ENCODE measurements around the gene POLN.
"Not testable (repeated sequence)": the region's sequence is repeated elsewhere in the genome, so short reads cannot be mapped to it uniquely, and the experiment has no call there.

Gene POLN

GRCh38 chr4:2275546-2276251, 33.8 kb upstream of the POLN start:
- no peak for DNase-seq (ENCODE audit: low read depth, low spot score)

- not testable (repeated sequence) for DNase-seq (ENCODE audit: low read depth, low spot score)
These were observed 33.1 kb upstream of the POLN start for GRCh38 chr4:2275044-2275397.

GRCh38 chr4:2274320-2275043, 32.6 kb upstream of the POLN start:
- DNase-seq (ENCODE audit: low read depth, low spot score): no peak

- DNase-seq (ENCODE audit: low read depth, low spot score): no peak
These were observed 31.9 kb upstream of the POLN start for GRCh38 chr4:2273657-2274319.

- DNase-seq (ENCODE audit: low read depth, low spot score): no peak
These were observed 31.3 kb upstream of the POLN start for GRCh38 chr4:2273221-2273620.

GRCh38 chr4:2272828-2273120, 30.9 kb upstream of the POLN start:
- DNase-seq (ENCODE audit: low read depth, low spot score): no peak

GRCh38 chr4:2272026-2272827, 30.3 kb upstream of the POLN start:
- no peak for DNase-seq (ENCODE audit: low read depth, low spot score)

- DNase-seq (ENCODE audit: low read depth, low spot score): no peak
These were observed 29.5 kb upstream of the POLN start for GRCh38 chr4:2271279-2272025.

- DNase-seq (ENCODE audit: low read depth, low spot score): no peak
These were observed 28.6 kb upstream of the POLN start for GRCh38 chr4:2270341-2271165.

GRCh38 chr4:2269618-2270163, 27.8 kb upstream of the POLN start:
- DNase-seq (ENCODE audit: low read depth, low spot score): no peak

GRCh38 chr4:2269206-2269531, 27.2 kb upstream of the POLN start:
- DNase-seq (ENCODE audit: low read depth, low spot score): no peak

GRCh38 chr4:2268357-2269205, 26.7 kb upstream of the POLN start:
- no peak for DNase-seq (ENCODE audit: low read depth, low spot score)

GRCh38 chr4:2267841-2268240, 25.9 kb upstream of the POLN start:
- no peak for DNase-seq (ENCODE audit: low read depth, low spot score)

- DNase-seq (ENCODE audit: low read depth, low spot score): no peak
These were observed 25.4 kb upstream of the POLN start for GRCh38 chr4:2267320-2267811.

GRCh38 chr4:2266821-2267220, 24.9 kb upstream of the POLN start:
- no peak for DNase-seq (ENCODE audit: low read depth, low spot score)

- no peak for DNase-seq (ENCODE audit: low read depth, low spot score)
These were observed 24.3 kb upstream of the POLN start for GRCh38 chr4:2266181-2266580.

- DNase-seq (ENCODE audit: low read depth, low spot score): no peak
These were observed 23.5 kb upstream of the POLN start for GRCh38 chr4:2265113-2266110.

- no peak for DNase-seq (ENCODE audit: low read depth, low spot score)
These were observed 22.6 kb upstream of the POLN start for GRCh38 chr4:2264481-2265041.

All from smooth muscle cell of the brain vasculature (primary cell).